Kidney tubule cell (primary cell): Measurements from ENCODE around the gene PRRX1.

Experiments used
- DNase-seq: peaks from one replicate; pipeline ENCODE4 v3.0.0-alpha.2; 2018; ENCODE audit warnings: low spot score

Gene PRRX1

GRCh38 chr1:170723518-170723917, 59.6 kb downstream of the PRRX1 start:
- DNase-seq = no peak

- no peak for DNase-seq
Observed at GRCh38 chr1:170725326-170725725, 61.4 kb downstream of the PRRX1 start.

- no peak for DNase-seq
Observed at GRCh38 chr1:170727963-170728362, 64.0 kb downstream of the PRRX1 start.

GRCh38 chr1:170729225-170730002, 65.5 kb downstream of the PRRX1 start:
- no peak for DNase-seq

GRCh38 chr1:170730014-170730413, 66.1 kb downstream of the PRRX1 start:
- no peak for DNase-seq

GRCh38 chr1:170730438-170730837, 66.5 kb downstream of the PRRX1 start:
- no peak for DNase-seq

GRCh38 chr1:170731566-170732251, 67.8 kb downstream of the PRRX1 start:
- DNase-seq = no peak

- DNase-seq = no peak
Observed at GRCh38 chr1:170732252-170732588, 68.3 kb downstream of the PRRX1 start.

- DNase-seq = peak; percentile 25
Observed at GRCh38 chr1:170734412-170735175, 70.7 kb downstream of the PRRX1 start.

GRCh38 chr1:170735366-170736263, 71.7 kb downstream of the PRRX1 start:
- peak; percentile 9 for DNase-seq

GRCh38 chr1:170739803-170740202, 75.9 kb downstream of the PRRX1 start:
- DNase-seq = no peak

GRCh38 chr1:170741678-170742077, 77.7 kb downstream of the PRRX1 start:
- no peak for DNase-seq

- no peak for DNase-seq
Observed at GRCh38 chr1:170742600-170742999, 78.7 kb downstream of the PRRX1 start.

GRCh38 chr1:170743083-170743482, 79.2 kb downstream of the PRRX1 start:
- DNase-seq = no peak

- DNase-seq = no peak
Observed at GRCh38 chr1:170749549-170749948, 85.6 kb downstream of the PRRX1 start.

- no peak for DNase-seq
Observed at GRCh38 chr1:170749959-170750358, 86.0 kb downstream of the PRRX1 start.

GRCh38 chr1:170755795-170756194, 91.9 kb downstream of the PRRX1 start:
- DNase-seq = no peak

- DNase-seq = no peak
Observed at GRCh38 chr1:170758992-170759391, 95.1 kb downstream of the PRRX1 start.

- DNase-seq = no peak
Observed at GRCh38 chr1:170765279-170765678, 101.3 kb downstream of the PRRX1 start.

- peak; percentile 11 for DNase-seq
Observed at GRCh38 chr1:170765712-170766330, 101.9 kb downstream of the PRRX1 start.

- no peak for DNase-seq
Observed at GRCh38 chr1:170768929-170769328, 105.0 kb downstream of the PRRX1 start.
